Esophagus squamous epithelium (tissue), 4 donors: ENCODE data around the gene SNX2.

Source experiments
- POLR2A ChIP-seq, 4 donors: fragments of 450-650 bp; IDR thresholded peaks; one replicate each; pipeline ENCODE4 v1.6.1; 2017; ENCODE audit warnings: antibody characterized with exemption in 4 of 4, mild to moderate bottlenecking in 4 of 4, moderate library complexity in 3 of 4
- TF ChIP-seq, protein P1 (sequence below), 6 experiments: fragments of 450-650 bp in 4 of 6; fragments of 200-600 bp in 2 of 6; sonication (generic) in 2 of 6; IDR thresholded peaks; one replicate each; pipeline ENCODE4 v1.5.1; 2016 to 2019; ENCODE audit warnings: antibody characterized with exemption in 6 of 6, mild to moderate bottlenecking in 4 of 6, moderate library complexity in 4 of 6

DNA sequence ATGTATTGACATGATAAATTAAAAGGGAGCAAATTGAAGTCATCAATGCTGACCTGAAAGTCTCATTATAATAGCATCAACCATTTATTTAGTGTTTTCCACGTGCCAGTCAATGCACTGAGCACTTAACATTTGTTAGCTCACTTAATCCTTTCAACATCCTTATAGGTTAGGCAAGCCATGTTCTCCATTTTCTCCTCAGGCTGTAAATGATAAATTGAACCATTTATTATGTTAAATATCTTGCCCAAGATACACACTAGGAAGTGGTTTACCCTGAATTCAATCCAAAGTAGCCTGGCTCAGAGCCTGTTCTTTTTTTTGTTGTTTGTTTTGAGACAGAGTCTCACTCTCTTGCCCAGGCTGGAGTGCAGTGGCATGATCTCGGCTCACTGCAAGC, 25.0 kb upstream of the SNX2 start:
- TF ChIP-seq, protein P1, sequence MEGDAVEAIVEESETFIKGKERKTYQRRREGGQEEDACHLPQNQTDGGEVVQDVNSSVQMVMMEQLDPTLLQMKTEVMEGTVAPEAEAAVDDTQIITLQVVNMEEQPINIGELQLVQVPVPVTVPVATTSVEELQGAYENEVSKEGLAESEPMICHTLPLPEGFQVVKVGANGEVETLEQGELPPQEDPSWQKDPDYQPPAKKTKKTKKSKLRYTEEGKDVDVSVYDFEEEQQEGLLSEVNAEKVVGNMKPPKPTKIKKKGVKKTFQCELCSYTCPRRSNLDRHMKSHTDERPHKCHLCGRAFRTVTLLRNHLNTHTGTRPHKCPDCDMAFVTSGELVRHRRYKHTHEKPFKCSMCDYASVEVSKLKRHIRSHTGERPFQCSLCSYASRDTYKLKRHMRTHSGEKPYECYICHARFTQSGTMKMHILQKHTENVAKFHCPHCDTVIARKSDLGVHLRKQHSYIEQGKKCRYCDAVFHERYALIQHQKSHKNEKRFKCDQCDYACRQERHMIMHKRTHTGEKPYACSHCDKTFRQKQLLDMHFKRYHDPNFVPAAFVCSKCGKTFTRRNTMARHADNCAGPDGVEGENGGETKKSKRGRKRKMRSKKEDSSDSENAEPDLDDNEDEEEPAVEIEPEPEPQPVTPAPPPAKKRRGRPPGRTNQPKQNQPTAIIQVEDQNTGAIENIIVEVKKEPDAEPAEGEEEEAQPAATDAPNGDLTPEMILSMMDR (IDR thresholded peaks at IDR 0.05) = no peak
- no peak for TF ChIP-seq POLR2A (IDR thresholded peaks at IDR 0.05)
